PC-3 (cell line): ENCODE results near the gene PEX11G. TPM values are rescaled to one million over a fixed set of nuclear protein-coding genes. Genes with fewer than 3 reads are reported as not detected.

ENCODE experiments used
- ATAC-seq: fragments of 200-7000 bp; cut with Tn5 transposase; 2 replicates; pipeline ENCODE4 v1.9.1; 2020; ENCODE audit warnings: mild to moderate bottlenecking, moderate library complexity
- BruUV-seq: library from RNA; stranded (reverse); fragments of 400-500 nt; replicated peaks from 2 replicates; lab custom pipeline; 2021; lab: Mats Ljungman, UMichigan
- CTCF ChIA-PET: fragments of 300-600 bp; sonication (Branson Sonifier 250); formaldehyde crosslinking; loops from one replicate; lab custom pipeline; 2022; ENCODE audit warnings: antibody characterized with exemption; lab: Charles Lee
- POLR2A ChIA-PET: fragments of 300-600 bp; sonication (Branson Sonifier 250); formaldehyde crosslinking; loops from one replicate; lab custom pipeline; 2022; ENCODE audit warnings: antibody characterized with exemption; ENCODE audit not compliant: unreplicated experiment; lab: Charles Lee
- DNase-seq: peaks from one replicate; pipeline ENCODE4 v3.0.0-alpha.2; 2015
- H2AFZ ChIP-seq: fragments of 300-600 bp; sonication (generic); 2 replicates; pipeline ENCODE4 v1.6.0; 2016; ENCODE audit warnings: antibody characterized with exemption, low read length
- H3F3A ChIP-seq: fragments of 300-600 bp; sonication (generic); one replicate; pipeline ENCODE4 v1.6.0; 2017; ENCODE audit warnings: antibody characterized with exemption, low read length, control low read depth, mild to moderate bottlenecking; ENCODE audit not compliant: unreplicated experiment
- H3K27ac ChIP-seq: fragments of 300-600 bp; sonication (generic); 2 replicates; pipeline ENCODE4 v1.5.1; 2016; ENCODE audit warnings: mild to moderate bottlenecking, low read length
- H3K27me3 ChIP-seq: fragments of 300-600 bp; sonication (generic); 2 replicates; pipeline ENCODE4 v1.6.1; 2016; ENCODE audit warnings: low read length, mixed read lengths
- H3K36me3 ChIP-seq: fragments of 300-600 bp; sonication (generic); 2 replicates; pipeline ENCODE4 v1.6.1; 2016; ENCODE audit warnings: low read depth, mixed run types, low read length, mixed read lengths
- H3K4me1 ChIP-seq: fragments of 300-600 bp; sonication (generic); 2 replicates; pipeline ENCODE4 v1.5.1; 2016; ENCODE audit warnings: low read length; ENCODE audit not compliant: insufficient read depth
- H3K4me2 ChIP-seq: fragments of 300-600 bp; sonication (generic); 2 replicates; pipeline ENCODE4 v1.6.0; 2016; ENCODE audit warnings: low read length
- H3K4me3 ChIP-seq: fragments of 300-600 bp; sonication (generic); 2 replicates; pipeline ENCODE4 v1.5.1; 2016; ENCODE audit warnings: mild to moderate bottlenecking, low read length, mixed read lengths
- H3K79me2 ChIP-seq: fragments of 300-600 bp; sonication (generic); 2 replicates; pipeline ENCODE4 v1.6.1; 2017; ENCODE audit warnings: low read length, mixed read lengths
- H3K9ac ChIP-seq: fragments of 300-600 bp; sonication (generic); 2 replicates; pipeline ENCODE4 v1.6.0; 2016; ENCODE audit warnings: mild to moderate bottlenecking, low read length
- H3K9me2 ChIP-seq: fragments of 300-600 bp; sonication (generic); replicated peaks from 2 replicates; pipeline ENCODE4 v1.6.1; 2016; ENCODE audit warnings: mixed run types, low read length, mixed read lengths
- H3K9me3 ChIP-seq: fragments of 300-600 bp; sonication (generic); 2 replicates; pipeline ENCODE4 v1.6.1; 2016; ENCODE audit warnings: low read length, mixed read lengths
- H4K20me1 ChIP-seq: fragments of 300-600 bp; sonication (generic); 2 replicates; pipeline ENCODE4 v1.6.1; 2016; ENCODE audit warnings: low read length, mixed read lengths
- CTCF ChIP-seq: fragments of 300-600 bp; sonication (generic); conservative IDR thresholded peaks from 2 replicates; pipeline ENCODE4 v1.5.1; 2017; ENCODE audit warnings: antibody characterized with exemption, low read depth, mild to moderate bottlenecking, low read length
- EZH2 ChIP-seq: fragments of 300-600 bp; sonication (generic); IDR thresholded peaks from one replicate; pipeline ENCODE4 v1.6.1; 2017; ENCODE audit warnings: antibody characterized with exemption, mild to moderate bottlenecking, low read length; ENCODE audit not compliant: unreplicated experiment
- EZH2phosphoT487 ChIP-seq: fragments of 300-600 bp; sonication (generic); IDR thresholded peaks from 2 replicates; pipeline ENCODE4 v1.6.1; 2018; ENCODE audit warnings: mild to moderate bottlenecking, antibody characterized with exemption, low read length, borderline replicate concordance
- intact Hi-C: fragments of 100-400 bp; cut with micrococcal nuclease; formaldehyde crosslinking; loops from 2 replicates; pipeline ENCODE4 v1.9.0; 2023
- total RNA-seq: library from RNA; depleted of rRNA; stranded (reverse); fragments of >200 nt; gene quantifications from 2 replicates; pipeline ENCODE4 v1.2.3, GENCODE V29; 2014; rRNA removed

PEX11G gene
- total RNA-seq, 1 experiment from 2014 or later = 6.6 TPM

- Histone ChIP-seq H3K36me3 (no peaks in the 10 kb centered on the region; the same call in 1 of the 2 replicates), H2AFZ (no peak overlapping the region), H3K27me3 (no peaks in the 10 kb centered on the region), H3K9me3 (no peaks in the 10 kb centered on the region), H3K27ac (no peak overlapping the region), H3K79me2 (peaks cover 23% of the 10 kb centered on the region), H3K4me2 (no peak overlapping the region), H3K4me1 (peaks cover 7% of the 10 kb centered on the region), H3K9me2 (no peaks in the 10 kb centered on the region), H4K20me1 (no peaks in the 10 kb centered on the region), H3K9ac (no peak overlapping the region), H3K4me3 (no peak overlapping the region), H3F3A (no peaks in the 10 kb centered on the region)
- POLR2A ChIA-PET = interaction anchor here (0.5 kb wide), 1 partner anchor 297 kb away, joined by 7 read pairs; no protein-coding TSS in a partner anchor
- TF ChIP-seq CTCF = no peak
- TF ChIP-seq EZH2 = no peak
- TF ChIP-seq EZH2phosphoT487 = no peak
- CTCF ChIA-PET = no interaction called here
- BruUV-seq = no TSS peak
- DNase-seq (no peak), ATAC-seq (no peak)
- intact Hi-C loops = no loop called here
Measured at GRCh38 chr19:7426986-7427385, 61.8 kb downstream of the PEX11G start.

Other genes with a start within 250 kb of the PEX11G start
- 13.7 and 41.5 TPM in 2 replicates for gene INSR, start 194.6 kb downstream of the PEX11G start, total RNA-seq
- gene ARHGEF18, start 140.1 kb downstream of the PEX11G start, total RNA-seq = 65.1 and 66.8 TPM in 2 replicates
- 41.6 and 53.4 TPM in 2 replicates for gene ZNF358, start 27.1 kb upstream of the PEX11G start, total RNA-seq
- 10.2 and 22.9 TPM in 2 replicates for gene MCOLN1, start 33.6 kb upstream of the PEX11G start, total RNA-seq
- gene PNPLA6, start 46.7 kb upstream of the PEX11G start, total RNA-seq = 217 and 291 TPM in 2 replicates
- gene CAMSAP3, start 106.8 kb upstream of the PEX11G start, total RNA-seq = 16.6 and 25.4 TPM in 2 replicates
- 81.1 and 84.4 TPM in 2 replicates for gene XAB2, start 140.5 kb upstream of the PEX11G start, total RNA-seq
- 101 and 141 TPM in 2 replicates for gene PET100, start 140.8 kb upstream of the PEX11G start, total RNA-seq
- gene PCP2, start 144.7 kb upstream of the PEX11G start, total RNA-seq = not detected in 2 replicates
- gene STXBP2, start 148.1 kb upstream of the PEX11G start, total RNA-seq = 133 and 149 TPM in 2 replicates
- not detected in 2 replicates for gene RETN, start 180.0 kb upstream of the PEX11G start, total RNA-seq
- gene MCEMP1, start 188.1 kb upstream of the PEX11G start, total RNA-seq = not detected in 2 replicates
- gene TRAPPC5, start 191.8 kb upstream of the PEX11G start, total RNA-seq = 317 and 376 TPM in 2 replicates
- gene FCER2, start 213.1 kb upstream of the PEX11G start, total RNA-seq = not detected in 2 replicates
- not detected in 2 replicates for gene CLEC4G, start 243.1 kb upstream of the PEX11G start, total RNA-seq